SU-DHL-6 (cell line): ENCODE measurements around the gene UNC5B.

Source experiments
- H2AFZ ChIP-seq: fragments of 200-600 bp; sonication (generic); 2 replicates; pipeline ENCODE4 v1.6.1; 2014; ENCODE audit warnings: low read depth, mild to moderate bottlenecking, moderate library complexity, mixed read lengths, antibody characterized with exemption, low read length; ENCODE audit not compliant: severe bottlenecking
- H3F3A ChIP-seq: fragments of 200-600 bp; shearing (Covaris generic); 2 replicates; pipeline ENCODE4 v1.6.0; 2016; ENCODE audit warnings: antibody characterized with exemption, mild to moderate bottlenecking; ENCODE audit not compliant: insufficient read depth
- H3K27ac ChIP-seq: fragments of 200-600 bp; sonication (generic); 2 replicates; pipeline ENCODE4 v1.5.1; 2016; ENCODE audit warnings: low read depth, mild to moderate bottlenecking, low read length, moderate library complexity, mixed read lengths
- H3K27me3 ChIP-seq: fragments of 200-600 bp; sonication (generic), shearing (Covaris generic); 2 replicates; pipeline ENCODE4 v1.6.0; 2014; ENCODE audit warnings: mild to moderate bottlenecking, low read length
- H3K36me3 ChIP-seq: fragments of 200-600 bp; sonication (generic); 2 replicates; pipeline ENCODE4 v1.6.1; 2014; ENCODE audit warnings: mild to moderate bottlenecking, low read length, mixed read lengths
- H3K4me2 ChIP-seq: fragments of 300-600, 200-600 bp; shearing (Covaris generic), sonication (generic); 2 replicates; pipeline ENCODE4 v1.6.0; 2014; ENCODE audit warnings: low read length, low read depth, mild to moderate bottlenecking; ENCODE audit not compliant: poor library complexity, severe bottlenecking
- H3K4me3 ChIP-seq: fragments of 200-600 bp; sonication (generic); 2 replicates; pipeline ENCODE4 v1.5.1; 2014; ENCODE audit warnings: antibody characterized with exemption, low read length, mild to moderate bottlenecking, mixed read lengths; ENCODE audit not compliant: insufficient read depth, poor library complexity, severe bottlenecking
- H3K79me2 ChIP-seq: fragments of 200-600 bp; sonication (generic); 2 replicates; pipeline ENCODE4 v1.6.1; 2014; ENCODE audit warnings: mild to moderate bottlenecking, low read length, moderate library complexity; ENCODE audit not compliant: insufficient read depth
- H3K9ac ChIP-seq: fragments of 200-600 bp; sonication (generic); 2 replicates; pipeline ENCODE4 v1.7.0; 2014; ENCODE audit warnings: mild to moderate bottlenecking, low read length
- H3K9me2 ChIP-seq: fragments of 200-600 bp; sonication (generic); replicated peaks from 2 replicates; pipeline ENCODE4 v1.6.1; 2014; ENCODE audit warnings: low read length; ENCODE audit not compliant: insufficient read depth
- H3K9me3 ChIP-seq: fragments of 200-600 bp; sonication (generic); 2 replicates; pipeline ENCODE4 v1.6.1; 2014; ENCODE audit warnings: low read length, mixed read lengths; ENCODE audit not compliant: insufficient read depth
- H4K20me1 ChIP-seq: fragments of 200-600 bp; sonication (generic); 2 replicates; pipeline ENCODE4 v1.6.1; 2014; ENCODE audit warnings: low read depth, mild to moderate bottlenecking, antibody characterized with exemption, low read length, moderate library complexity, mixed read lengths
- CTCF ChIP-seq: fragments of 200-600 bp; sonication (generic); IDR thresholded peaks from one replicate; pipeline ENCODE4 v1.5.1; 2017; ENCODE audit warnings: antibody characterized with exemption, mild to moderate bottlenecking, low read length, moderate library complexity; ENCODE audit not compliant: insufficient read depth, poor library complexity, severe bottlenecking
- EZH2phosphoT487 ChIP-seq: fragments of 200-600 bp; sonication (generic), shearing (Covaris generic); conservative IDR thresholded peaks from 2 replicates; pipeline ENCODE4 v1.6.1; 2018; ENCODE audit warnings: mild to moderate bottlenecking, antibody characterized with exemption, low read length, moderate library complexity, mixed read lengths

The UNC5B gene

DNA sequence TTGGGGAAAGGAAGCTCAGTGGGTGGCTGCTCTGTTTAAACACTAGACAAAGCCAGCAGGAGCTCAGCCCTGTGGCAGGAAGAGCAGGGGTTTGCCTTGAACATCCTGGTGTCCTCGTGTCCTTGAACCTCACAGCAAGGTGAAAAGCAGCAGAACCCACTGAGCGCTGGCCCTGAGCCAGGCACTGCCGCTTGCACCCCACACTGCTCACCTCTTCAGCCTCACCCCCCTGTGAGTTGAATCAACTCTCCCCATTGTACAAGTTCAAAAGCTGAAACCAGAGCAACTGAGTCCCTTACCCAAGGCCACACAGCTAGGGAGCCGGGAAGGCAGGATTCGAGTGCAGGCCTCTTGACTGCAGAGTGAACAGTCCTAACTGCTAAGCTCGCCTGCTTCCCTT is 138.7 kb downstream of the UNC5B start:
- H3K27ac ChIP-seq, result no peak overlapping the region
- H3K4me3 ChIP-seq, result no peak overlapping the region
- H3K4me2 ChIP-seq, result no peak overlapping the region
- no peaks in the 10 kb centered on the region for H3F3A ChIP-seq
- no peaks in the 10 kb centered on the region for H4K20me1 ChIP-seq
- no peaks in the 10 kb centered on the region for H3K79me2 ChIP-seq
- TF ChIP-seq EZH2phosphoT487 (no peak), CTCF (no peak)
- no peaks in the 10 kb centered on the region for H3K36me3 ChIP-seq
- H3K9me3 ChIP-seq, result no peaks in the 10 kb centered on the region
- no peak overlapping the region for H2AFZ ChIP-seq
- H3K27me3 ChIP-seq, result no peaks in the 10 kb centered on the region
- H3K9me2 ChIP-seq, result no peaks in the 10 kb centered on the region
- no peak overlapping the region for H3K9ac ChIP-seq

DNA sequence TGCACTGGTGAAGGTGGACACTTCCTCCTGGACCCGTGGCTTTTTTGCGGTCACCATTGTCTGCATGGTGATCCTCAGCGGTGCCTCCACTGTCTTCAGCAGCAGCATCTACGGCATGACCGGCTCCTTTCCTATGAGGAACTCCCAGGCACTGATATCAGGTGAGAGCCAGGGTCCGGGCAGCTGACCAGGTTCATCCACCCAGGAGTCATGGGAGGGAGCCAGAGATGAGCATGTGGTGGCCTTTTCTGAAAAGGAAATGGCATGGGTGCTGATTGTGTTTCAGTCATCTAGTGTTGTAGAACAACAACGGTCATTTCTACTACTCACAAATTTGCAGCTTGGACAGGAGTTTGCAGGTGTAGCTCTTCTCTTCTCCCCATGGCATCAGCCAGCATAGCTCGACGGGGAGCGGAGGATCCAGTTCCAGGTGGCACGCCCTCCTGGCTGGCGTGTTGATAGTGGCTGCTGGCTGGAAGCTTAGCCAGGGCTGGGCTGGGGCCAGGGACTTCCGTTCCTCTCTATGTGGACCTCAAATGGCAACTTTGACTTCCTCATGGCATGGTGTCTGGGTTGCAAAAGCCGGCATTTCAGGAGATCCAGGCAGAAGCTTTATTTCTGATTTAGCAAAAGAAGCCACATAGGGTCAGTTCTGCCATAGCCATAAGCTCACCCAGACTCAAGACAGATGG is 139.4 kb downstream of the UNC5B start:
- no peaks in the 10 kb centered on the region for H3K9me3 ChIP-seq
- H3K4me2 ChIP-seq, result no peak overlapping the region
- H3K27ac ChIP-seq, result no peak overlapping the region
- no peaks in the 10 kb centered on the region for H3F3A ChIP-seq
- H3K4me3 ChIP-seq, result no peak overlapping the region
- H3K9me2 ChIP-seq, result no peaks in the 10 kb centered on the region
- H2AFZ ChIP-seq, result no peak overlapping the region
- no peaks in the 10 kb centered on the region for H3K27me3 ChIP-seq
- no peaks in the 10 kb centered on the region for H4K20me1 ChIP-seq
- H3K36me3 ChIP-seq, result no peaks in the 10 kb centered on the region
- H3K79me2 ChIP-seq, result no peaks in the 10 kb centered on the region
- no peak overlapping the region for H3K9ac ChIP-seq
- TF ChIP-seq CTCF, result no peak
- no peak for TF ChIP-seq EZH2phosphoT487
